ENCODE results near the gene MPLKIP. TPM values are rescaled to one million over a fixed set of nuclear protein-coding genes. Genes with fewer than 3 reads are reported as not detected.

MPLKIP gene
- total RNA-seq, 4 donors from 2014 or later = 32.1 to 48.4 (median 34.0) TPM

- no peak for TF ChIP-seq CTCF (IDR thresholded peaks at IDR 0.05; ENCODE audit: low read depth)
Observed at GRCh38 chr7:40077849-40078248, 56.6 kb downstream of the MPLKIP start.

Small RNA genes lying within 50 kb of the gene (small RNA-seq; reads per million reads assigned to genes)
- not detected for gene AC006023.1
- not detected for gene AC006023.2

Other genes starting within 250 kb of the MPLKIP start
- 10 to 100 TPM; 65.6 to 81.9 (median 68.3) TPM for gene CDK13, start 184.4 kb downstream of the MPLKIP start, total RNA-seq
- gene SUGCT, start 383 bp upstream of the MPLKIP start, total RNA-seq = 1 to 10 TPM; 1.1 to 3.1 (median 1.8) TPM

Measured in subcutaneous adipose tissue (tissue), 4 donors.